Gastroesophageal sphincter (tissue), 3 donors: ENCODE results near the gene POT1.

ENCODE experiments used
- POLR2A ChIP-seq, 2 donors: fragments of 450-650 bp; IDR thresholded peaks; one replicate each; pipeline ENCODE4 v1.6.1; 2017; ENCODE audit warnings: antibody characterized with exemption in 2 of 2, mild to moderate bottlenecking in 2 of 2, moderate library complexity in 1 of 2
- TF ChIP-seq, protein P1 (sequence below), 4 experiments: fragments of 200-600 bp in 2 of 4; fragments of 450-650 bp in 2 of 4; sonication (generic) in 1 of 4; IDR thresholded peaks; one replicate each; pipeline ENCODE4 v1.5.1; 2017 to 2019; ENCODE audit warnings: antibody characterized with exemption in 4 of 4, mild to moderate bottlenecking in 2 of 4, moderate library complexity in 2 of 4

DNA sequence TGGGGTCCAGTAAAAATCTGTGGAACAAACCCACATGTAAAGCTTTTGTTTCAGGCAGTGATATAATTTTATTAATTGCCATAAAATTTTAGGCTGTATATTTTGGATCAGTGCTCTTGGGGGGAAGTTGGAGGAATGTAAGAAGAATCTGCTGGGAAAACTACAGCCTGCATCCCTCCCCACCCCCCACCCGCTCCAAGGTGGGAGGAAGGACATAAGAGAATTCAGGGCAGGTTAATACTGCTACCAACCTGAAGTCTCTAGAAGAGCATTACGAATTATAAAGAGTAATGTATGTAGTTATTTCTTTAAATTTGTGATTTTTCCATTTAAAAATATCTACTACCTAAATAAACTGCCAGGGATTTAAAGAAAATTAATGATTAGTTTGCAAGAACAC, 116.9 kb downstream of the POT1 start:
- no peak for TF ChIP-seq POLR2A (IDR thresholded peaks at IDR 0.05)
- TF ChIP-seq, protein P1, sequence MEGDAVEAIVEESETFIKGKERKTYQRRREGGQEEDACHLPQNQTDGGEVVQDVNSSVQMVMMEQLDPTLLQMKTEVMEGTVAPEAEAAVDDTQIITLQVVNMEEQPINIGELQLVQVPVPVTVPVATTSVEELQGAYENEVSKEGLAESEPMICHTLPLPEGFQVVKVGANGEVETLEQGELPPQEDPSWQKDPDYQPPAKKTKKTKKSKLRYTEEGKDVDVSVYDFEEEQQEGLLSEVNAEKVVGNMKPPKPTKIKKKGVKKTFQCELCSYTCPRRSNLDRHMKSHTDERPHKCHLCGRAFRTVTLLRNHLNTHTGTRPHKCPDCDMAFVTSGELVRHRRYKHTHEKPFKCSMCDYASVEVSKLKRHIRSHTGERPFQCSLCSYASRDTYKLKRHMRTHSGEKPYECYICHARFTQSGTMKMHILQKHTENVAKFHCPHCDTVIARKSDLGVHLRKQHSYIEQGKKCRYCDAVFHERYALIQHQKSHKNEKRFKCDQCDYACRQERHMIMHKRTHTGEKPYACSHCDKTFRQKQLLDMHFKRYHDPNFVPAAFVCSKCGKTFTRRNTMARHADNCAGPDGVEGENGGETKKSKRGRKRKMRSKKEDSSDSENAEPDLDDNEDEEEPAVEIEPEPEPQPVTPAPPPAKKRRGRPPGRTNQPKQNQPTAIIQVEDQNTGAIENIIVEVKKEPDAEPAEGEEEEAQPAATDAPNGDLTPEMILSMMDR (IDR thresholded peaks at IDR 0.05) = no peak
